GM12878 (cell line): ENCODE measurements around the gene RPS6KC1. TPM values are rescaled to one million over a fixed set of nuclear protein-coding genes. Genes with fewer than 3 reads are reported as not detected.
"Not testable (repeated sequence)": the region's sequence is repeated elsewhere in the genome, so short reads cannot be mapped to it uniquely, and the experiment has no call there.

Experiments used
- ATAC-seq: fragments of 200-7000 bp; cut with Tn5 transposase; 3 replicates; pipeline ENCODE4 v1.9.1; 2020; ENCODE audit warnings: mild to moderate bottlenecking, moderate library complexity
- BruUV-seq: library from RNA; stranded (reverse); fragments of 400-500 nt; replicated peaks from 2 replicates; lab custom pipeline; 2021; lab: Mats Ljungman, UMichigan
- CTCF ChIA-PET: fragments of 300-600 bp; sonication (Branson Sonifier 250); formaldehyde crosslinking; extraction: SDS; loops from one replicate; lab custom pipeline; 2021; ENCODE audit warnings: inconsistent platforms; lab: Yijun Ruan, JAX
- POLR2A ChIA-PET: fragments of 350-600 bp; formaldehyde crosslinking; extraction: SDS; loops from one replicate; lab custom pipeline; 2021; ENCODE audit warnings: inconsistent platforms; lab: Charles Lee
- RAD21 ChIA-PET: fragments of 300-600 bp; sonication (Branson Sonifier 250); formaldehyde crosslinking; loops from one replicate; lab custom pipeline; 2023; ENCODE audit warnings: antibody characterized with exemption; ENCODE audit not compliant: unreplicated experiment; lab: Charles Lee
- SMC1A ChIA-PET: fragments of 300-600 bp; sonication (Branson Sonifier 250); formaldehyde crosslinking; loops from one replicate; lab custom pipeline; 2023; ENCODE audit not compliant: unreplicated experiment, uncharacterized antibody; lab: Charles Lee
- DNase-seq: peaks from one replicate; pipeline ENCODE4 v3.0.0-alpha.2; 2011; ENCODE audit warnings: low read depth, low spot score
- FAIRE-seq: peaks from 3 replicates; lab custom pipeline; 2011; peaks lifted over from hg19 to GRCh38; lab: Jason Lieb, UNC
- H2AFZ ChIP-seq: 2 replicates; pipeline ENCODE4 v1.6.0; 2011; ENCODE audit warnings: low read depth, low read length, control low read depth; ENCODE audit not compliant: control insufficient read depth
- H3K27ac ChIP-seq: 2 replicates; pipeline ENCODE4 v1.5.1; 2011; ENCODE audit warnings: control low read depth; ENCODE audit not compliant: control insufficient read depth, insufficient read depth
- H3K27me3 ChIP-seq, 2 experiments: replicated peaks in 1 of 2; 2 replicates each; pipeline versions ENCODE4 v1.6.0 to v1.6.1; 2011; ENCODE audit warnings: low read length in 1 of 2; ENCODE audit not compliant: control insufficient read depth in 2 of 2, insufficient read depth in 2 of 2
- H3K36me3 ChIP-seq, 2 experiments: 2 replicates each; pipeline ENCODE4 v1.5.1; 2011; ENCODE audit warnings: low read length in 1 of 2; ENCODE audit not compliant: control insufficient read depth in 2 of 2, insufficient read depth in 2 of 2
- H3K4me1 ChIP-seq: 2 replicates; pipeline ENCODE4 v1.6.1; 2011; ENCODE audit warnings: mild to moderate bottlenecking, low read length, moderate library complexity, mixed read lengths; ENCODE audit not compliant: control insufficient read depth, insufficient read depth
- H3K4me2 ChIP-seq: 2 replicates; pipeline ENCODE4 v1.6.0; 2011; ENCODE audit warnings: control low read depth; ENCODE audit not compliant: control insufficient read depth, insufficient read depth
- H3K4me3 ChIP-seq: fragments of 200-600 bp; sonication (generic); 2 replicates; pipeline ENCODE4 v1.5.1; 2016
- H3K79me2 ChIP-seq: 2 replicates; pipeline ENCODE4 v1.6.0; 2011; ENCODE audit warnings: low read length; ENCODE audit not compliant: control insufficient read depth, insufficient read depth
- H3K9ac ChIP-seq: 2 replicates; pipeline ENCODE4 v1.8.0; 2011; ENCODE audit warnings: low read length, control low read depth, mixed read lengths; ENCODE audit not compliant: control insufficient read depth, insufficient read depth
- H3K9me3 ChIP-seq: replicated peaks from 3 replicates; pipeline ENCODE4 v1.5.1; 2011; ENCODE audit warnings: mild to moderate bottlenecking, low read length; ENCODE audit not compliant: control insufficient read depth, insufficient read depth
- H4K20me1 ChIP-seq: 2 replicates; pipeline ENCODE4 v1.6.0; 2011; ENCODE audit not compliant: control insufficient read depth, insufficient read depth
- IRF5 ChIP-seq: fragments of 450-650 bp; IDR thresholded peaks from 2 replicates; pipeline ENCODE4 v1.6.1; 2017; ENCODE audit warnings: borderline replicate concordance
- PBX3 ChIP-seq: IDR thresholded peaks from 2 replicates; pipeline ENCODE4 v1.6.1; 2011; ENCODE audit warnings: mild to moderate bottlenecking, low read depth, low read length, moderate library complexity; ENCODE audit not compliant: insufficient replicate concordance
- RAD21 ChIP-seq: IDR thresholded peaks from 2 replicates; pipeline ENCODE4 v1.6.1; 2011; ENCODE audit warnings: mild to moderate bottlenecking, low read depth, low read length, moderate library complexity; ENCODE audit not compliant: insufficient read depth
- RELB ChIP-seq: fragments of 450-650 bp; IDR thresholded peaks from 2 replicates; pipeline ENCODE4 v1.6.1; 2017; ENCODE audit warnings: low read depth, mild to moderate bottlenecking, moderate library complexity
- TCF3 ChIP-seq: IDR thresholded peaks from 2 replicates; pipeline ENCODE4 v1.6.1; 2012; ENCODE audit warnings: low read depth, mild to moderate bottlenecking, low read length, borderline replicate concordance; ENCODE audit not compliant: insufficient read depth
- WGBS: methylation state at CpG from one replicate; pipeline ENCODE4 v1.1.6; 2016; ENCODE audit warnings: low lambda C conversion rate; ENCODE audit not compliant: insufficient replicate concordance, insufficient coverage; ENCODE audit errors: missing lambda C conversion rate; 5-methylcytosine and 5-hydroxymethylcytosine counted together
- in situ Hi-C: fragments of 300-500 bp; cut with MboI; formaldehyde crosslinking; loops from 9 replicates; pipeline ENCODE4 v1.14.3; 2018; ENCODE audit warnings: mixed read lengths
- intact Hi-C: fragments of 100-400 bp; cut with micrococcal nuclease; formaldehyde crosslinking; loops from one replicate; pipeline ENCODE4 v1.14.2; 2022; ENCODE audit not compliant: unreplicated experiment
- polyA plus RNA-seq, 11 experiments: library from polyadenylated mRNA; depleted of rRNA in 4 of 11; unstranded in 6 of 11; stranded (reverse) in 5 of 11; fragments of >200 nt; fragmentation: Nextera tagmentation in 4 of 11; fragmentation: Illumina TruSeq in 1 of 11; extraction: Ambion mirVana in 4 of 11; extraction: Trizol in 1 of 11; gene quantifications; 1 replicate in 1 of 11; 2 replicates in 10 of 11; pipeline versions ENCODE4 v1.2.1 to v1.2.3, GENCODE V29; 2011 to 2016; ENCODE audit warnings: inconsistent platforms in 2 of 11, missing spikeins in 2 of 11, low read depth in 1 of 11
- total RNA-seq, 4 experiments: library from RNA; depleted of rRNA in 3 of 4; stranded (reverse); fragments of >200 nt in 3 of 4; fragmentation: Illumina TruSeq in 1 of 4; extraction: Trizol in 1 of 4; gene quantifications; 2 replicates each; pipeline versions ENCODE4 v1.2.1 to v1.2.3, GENCODE V29; 2013 to 2021

The RPS6KC1 gene
- total and polyA plus RNA-seq, 10 of the 15 experiments (the other 5 are each of a cell fraction or from before 2014, with no cell fraction given): 2.9 to 17.3 (median 12.2) TPM

- H4K20me1 ChIP-seq, FAIRE-seq, H3K36me3 ChIP-seq, intact Hi-C loops, H3K27ac ChIP-seq, H3K4me2 ChIP-seq, H3K27me3 ChIP-seq, RAD21 ChIA-PET, H3K9ac ChIP-seq, in situ Hi-C loops, H3K4me3 ChIP-seq, DNase-seq, H3K4me1 ChIP-seq, H3K79me2 ChIP-seq, BruUV-seq, SMC1A ChIA-PET, ATAC-seq, H2AFZ ChIP-seq, H3K9me3 ChIP-seq, POLR2A ChIA-PET: not testable (repeated sequence)
- 99% methylated on average over 4 of the region's 4 CpGs for WGBS
- CTCF ChIA-PET: interaction anchor here (0.6 kb wide), 1 partner anchor 10 kb away, joined by 3 read pairs; no protein-coding TSS in a partner anchor
These were observed 49.5 kb downstream of the RPS6KC1 start for GRCh38 chr1:213100565-213100964.

GRCh38 chr1:213103377-213104306 lies 52.6 kb downstream of the RPS6KC1 start:
- Histone ChIP-seq H3K79me2 (no peaks in the 10 kb centered on the region), H2AFZ (no peak overlapping the region), H3K36me3 (no peaks in the 10 kb centered on the region), H3K9ac (no peak overlapping the region), H3K4me2 (peak overlapping the region; percentile 13; the same call in 1 of the 2 replicates), H4K20me1 (no peaks in the 10 kb centered on the region), H3K9me3 (peaks cover 5% of the 10 kb centered on the region), H3K27me3 (no peaks in the 10 kb centered on the region), H3K4me1 (peaks cover 4% of the 10 kb centered on the region; the same call in 1 of the 2 replicates), H3K4me3 (peak overlapping the region; percentile 6; the same call in 1 of the 2 replicates), H3K27ac (peak overlapping the region; percentile 20; the same call in 1 of the 2 replicates)
- ChIA-PET CTCF (interaction anchor here (0.6 to 2.1 kb wide), 10 partner anchors 9 to 149 kb away, joined by 3 to 9 read pairs (median 3); no protein-coding TSS in a partner anchor), SMC1A (interaction anchor here (0.9 to 1.9 kb wide), 7 partner anchors 9 to 124 kb away, joined by 3 to 5 read pairs (median 4); no protein-coding TSS in a partner anchor), POLR2A (interaction anchor here (0.6 to 1.2 kb wide), 4 partner anchors 11 to 648 kb away, joined by 3 to 4 read pairs (median 3); no protein-coding TSS in a partner anchor), RAD21 (interaction anchor here (0.8 to 1.5 kb wide), 5 partner anchors 10 to 289 kb away, joined by 4 to 6 read pairs (median 4); partner anchors contain the start of gene ANGEL2)
- BruUV-seq: no TSS peak
- ATAC-seq: peak; percentile 80
- peak; percentile 57 for FAIRE-seq
- intact Hi-C loops: no loop called here
- DNase-seq: no peak
- in situ Hi-C loops: no loop called here
- WGBS: 46% methylated on average over 5 of the region's 5 CpGs
- TF ChIP-seq RAD21 (no peak), PBX3 (no peak), TCF3 (no peak), RELB (peak; percentile 55; the same call in 1 of the 2 replicates), IRF5 (no peak)
